HG03354 (cell line): Measurements from ENCODE around the gene SUSD3.
"Not testable (repeated sequence)": the region's sequence is repeated elsewhere in the genome, so short reads cannot be mapped to it uniquely, and the experiment has no call there.

ENCODE experiments used
- ATAC-seq: cut with Tn5 transposase; IDR thresholded peaks from one replicate; pipeline ENCODE4 v1.9.1; 2021; ENCODE audit warnings: mild to moderate bottlenecking; ENCODE audit not compliant: unreplicated experiment, poor library complexity, severe bottlenecking

SUSD3 gene

GRCh38 chr9:93058355-93059010 is at the start of gene SUSD3:
Gene SUSD3, plus strand, starts transcription at chr9:93058701. Its CDS starts 42 bp downstream, at chr9:93058743.
- ATAC-seq = peak; percentile 53

GRCh38 chr9:93009337-93010015 is 49.0 kb upstream of the SUSD3 start:
- no peak for ATAC-seq

- no peak for ATAC-seq
Measured at GRCh38 chr9:93010056-93010455, 48.4 kb upstream of the SUSD3 start.

- ATAC-seq = no peak
Measured at GRCh38 chr9:93010704-93011103, 47.8 kb upstream of the SUSD3 start.

GRCh38 chr9:93011114-93011513 is 47.4 kb upstream of the SUSD3 start:
- no peak for ATAC-seq

GRCh38 chr9:93012963-93013855 is 45.3 kb upstream of the SUSD3 start:
- ATAC-seq = no peak

- no peak for ATAC-seq
Measured at GRCh38 chr9:93013856-93014582, 44.5 kb upstream of the SUSD3 start.

GRCh38 chr9:93015190-93015589 is 43.3 kb upstream of the SUSD3 start:
- ATAC-seq = not testable (repeated sequence)

GRCh38 chr9:93017621-93018020 is 40.9 kb upstream of the SUSD3 start:
- ATAC-seq = no peak

- no peak for ATAC-seq
Measured at GRCh38 chr9:93020151-93020550, 38.4 kb upstream of the SUSD3 start.

GRCh38 chr9:93020771-93021670 is 37.5 kb upstream of the SUSD3 start:
- no peak for ATAC-seq

GRCh38 chr9:93022066-93022465 is 36.4 kb upstream of the SUSD3 start:
- ATAC-seq = no peak

- no peak for ATAC-seq
Measured at GRCh38 chr9:93022721-93023520, 35.6 kb upstream of the SUSD3 start.

GRCh38 chr9:93023521-93023815 is 35.0 kb upstream of the SUSD3 start:
- no peak for ATAC-seq

- ATAC-seq = no peak
Measured at GRCh38 chr9:93024646-93024910, 33.9 kb upstream of the SUSD3 start.

GRCh38 chr9:93024986-93025630 is 33.4 kb upstream of the SUSD3 start:
- no peak for ATAC-seq

GRCh38 chr9:93025736-93026135 is 32.8 kb upstream of the SUSD3 start:
- no peak for ATAC-seq

- ATAC-seq = no peak
Measured at GRCh38 chr9:93026640-93027039, 31.9 kb upstream of the SUSD3 start.
